GM12801 (cell line): ENCODE measurements around the gene IL9.

Source experiments
- CTCF ChIP-seq: IDR thresholded peaks from one replicate; pipeline ENCODE4 v1.5.1; 2011; ENCODE audit warnings: control low read depth; ENCODE audit not compliant: insufficient read length; ENCODE audit errors: extremely low read depth

The IL9 gene

GRCh38 chr5:135877570-135878155 lies 18.0 kb downstream of the IL9 start:
- no peak for TF ChIP-seq CTCF

- no peak for TF ChIP-seq CTCF
These were observed 19.5 kb downstream of the IL9 start for GRCh38 chr5:135876146-135876545.

GRCh38 chr5:135875567-135875966 lies 20.1 kb downstream of the IL9 start:
- TF ChIP-seq CTCF = no peak

GRCh38 chr5:135874461-135874860 lies 21.2 kb downstream of the IL9 start:
- TF ChIP-seq CTCF = no peak

GRCh38 chr5:135873831-135874230 lies 21.8 kb downstream of the IL9 start:
- no peak for TF ChIP-seq CTCF

GRCh38 chr5:135871268-135871915 lies 24.2 kb downstream of the IL9 start:
- TF ChIP-seq CTCF = no peak

- no peak for TF ChIP-seq CTCF
These were observed 25.7 kb downstream of the IL9 start for GRCh38 chr5:135869935-135870334.

GRCh38 chr5:135869276-135869675 lies 26.4 kb downstream of the IL9 start:
- no peak for TF ChIP-seq CTCF
